NCI-H2171 treated with DMSO at 0.1 percent for 48 hours (cell line): ENCODE results near the gene PDZD2.
A peak's percentile ranks its signal among the peaks of the same experiment; 100 is the strongest.
"Not testable (repeated sequence)": the region's sequence is repeated elsewhere in the genome, so short reads cannot be mapped to it uniquely, and the experiment has no call there.

Source experiments
- DNase-seq: peaks from one replicate; lab custom pipeline; 2025; lab: John Stamatoyannopoulos, UW

PDZD2 gene

GRCh38 chr5:32013658-32014057, 374.7 kb downstream of the PDZD2 start:
- no peak for DNase-seq

GRCh38 chr5:32014096-32014745, 375.3 kb downstream of the PDZD2 start:
- DNase-seq: peak; percentile 71

GRCh38 chr5:32015262-32015661, 376.3 kb downstream of the PDZD2 start:
- not testable (repeated sequence) for DNase-seq

- no peak for DNase-seq
Observed at GRCh38 chr5:32017692-32018367, 378.9 kb downstream of the PDZD2 start.

GRCh38 chr5:32018476-32019436, 379.8 kb downstream of the PDZD2 start:
- no peak for DNase-seq

- DNase-seq: no peak
Observed at GRCh38 chr5:32020271-32020670, 381.3 kb downstream of the PDZD2 start.

- no peak for DNase-seq
Observed at GRCh38 chr5:32020946-32021345, 382.0 kb downstream of the PDZD2 start.

- DNase-seq: no peak
Observed at GRCh38 chr5:32021771-32022170, 382.8 kb downstream of the PDZD2 start.

- DNase-seq: no peak
Observed at GRCh38 chr5:32022638-32023037, 383.7 kb downstream of the PDZD2 start.

GRCh38 chr5:32023816-32024215, 384.9 kb downstream of the PDZD2 start:
- DNase-seq: no peak

- DNase-seq: no peak
Observed at GRCh38 chr5:32024751-32025150, 385.8 kb downstream of the PDZD2 start.

GRCh38 chr5:32027093-32027716, 388.3 kb downstream of the PDZD2 start:
- DNase-seq: no peak

GRCh38 chr5:32027717-32028458, 389.0 kb downstream of the PDZD2 start:
- no peak for DNase-seq

GRCh38 chr5:32029261-32029660, 390.3 kb downstream of the PDZD2 start:
- DNase-seq: no peak

- DNase-seq: no peak
Observed at GRCh38 chr5:32029781-32030180, 390.9 kb downstream of the PDZD2 start.

GRCh38 chr5:32030222-32030621, 391.3 kb downstream of the PDZD2 start:
- peak; percentile 54 for DNase-seq

GRCh38 chr5:32030686-32031085, 391.8 kb downstream of the PDZD2 start:
- DNase-seq: no peak

GRCh38 chr5:32031089-32031488, 392.2 kb downstream of the PDZD2 start:
- no peak for DNase-seq

GRCh38 chr5:32038523-32038922, 399.6 kb downstream of the PDZD2 start:
- DNase-seq: no peak

- DNase-seq: not testable (repeated sequence)
Observed at GRCh38 chr5:32039133-32039532, 400.2 kb downstream of the PDZD2 start.

GRCh38 chr5:32039601-32040000, 400.7 kb downstream of the PDZD2 start:
- not testable (repeated sequence) for DNase-seq
